ENCODE measurements around the gene GDF7. TPM values are rescaled to one million over a fixed set of nuclear protein-coding genes. Genes with fewer than 3 reads are reported as not detected.

GDF7 gene
- total and polyA plus RNA-seq, 3 donors from 2014 or later, result 0.62 to 1.1 (median 0.69) TPM

GRCh38 chr2:20693317-20693716 is 26.4 kb downstream of the GDF7 start:
- Histone ChIP-seq H3K36me3 (ENCODE audit: low read depth, missing control alignments) (no peaks in the 10 kb centered on the region), H3K27ac (no peak overlapping the region), H3K4me3 (no peak overlapping the region), H3K9me3 (no peaks in the 10 kb centered on the region), H3K4me1 (no peaks in the 10 kb centered on the region), H3K27me3 (no peaks in the 10 kb centered on the region)
- no peak for DNase-seq
- no peak for TF ChIP-seq CTCF (IDR thresholded peaks at IDR 0.05)
- TF ChIP-seq POLR2A (IDR thresholded peaks at IDR 0.05), result no peak
- intact Hi-C loops (cut with DNase I; ENCODE audit: low total_unique reads), result no loop called here
- WGBS, 2 donors, result 86 to 89% methylated on average over 3 of the region's 3 CpGs

DNA sequence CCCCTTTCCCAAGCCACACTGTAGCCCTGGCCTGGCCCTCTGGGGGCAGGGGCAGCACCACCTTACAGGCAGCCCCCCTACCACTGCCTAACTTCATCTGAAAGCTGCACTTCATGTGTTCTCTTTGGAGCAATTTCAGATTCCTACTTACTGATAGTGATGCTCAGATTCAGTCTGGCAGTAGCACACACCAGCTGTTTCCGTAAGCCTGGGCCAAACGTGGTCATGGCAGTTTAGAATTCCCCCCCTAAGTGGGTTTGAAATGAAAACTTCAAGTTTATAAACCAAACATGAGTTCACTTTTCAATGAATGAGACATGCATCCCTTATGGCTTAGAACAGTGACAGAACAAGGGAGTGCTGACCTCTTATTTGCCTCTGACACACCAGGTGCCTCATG is 29.4 kb downstream of the GDF7 start:
- Histone ChIP-seq H3K36me3 (ENCODE audit: low read depth, missing control alignments) (no peaks in the 10 kb centered on the region), H3K9me3 (no peaks in the 10 kb centered on the region), H3K4me1 (no peaks in the 10 kb centered on the region), H3K27me3 (no peaks in the 10 kb centered on the region), H3K4me3 (no peak overlapping the region), H3K27ac (no peak overlapping the region)
- intact Hi-C loops (cut with DNase I; ENCODE audit: low total_unique reads), result no loop called here
- DNase-seq, result no peak
- WGBS, 2 donors, result 84 to 86% methylated on average over 2 of the region's 2 CpGs
- TF ChIP-seq POLR2A (IDR thresholded peaks at IDR 0.05) (no peak), CTCF (IDR thresholded peaks at IDR 0.05) (no peak)

DNA sequence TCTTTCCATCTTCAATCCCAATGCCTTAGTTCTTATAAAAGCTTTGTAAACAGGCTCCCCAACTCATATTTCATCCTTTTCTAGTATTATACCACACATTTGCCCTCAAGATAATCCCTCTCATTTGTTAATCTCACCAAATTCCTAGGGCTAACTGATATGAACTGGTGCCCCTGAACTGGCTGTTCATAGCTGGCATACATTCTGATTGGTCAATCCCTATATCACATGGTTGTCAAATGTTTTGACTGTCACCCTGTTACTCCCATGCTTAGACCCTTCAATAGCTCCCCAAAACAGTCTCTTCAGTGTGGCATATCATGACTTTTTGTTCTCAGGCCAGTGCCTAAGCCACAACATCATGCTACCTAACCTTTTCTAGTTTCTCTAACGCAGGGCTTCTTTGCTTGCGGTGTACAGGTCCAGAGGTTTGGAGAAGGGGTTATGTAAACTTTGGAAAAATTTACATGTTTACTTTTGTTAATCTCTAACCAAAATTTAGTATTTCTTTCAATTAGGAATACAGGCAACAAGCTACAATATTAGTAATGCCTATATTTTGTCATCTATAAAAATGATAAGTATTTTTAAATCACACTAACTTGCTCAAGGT is 30.5 kb downstream of the GDF7 start:
- Histone ChIP-seq H3K27ac (no peak overlapping the region), H3K27me3 (no peaks in the 10 kb centered on the region), H3K4me1 (no peaks in the 10 kb centered on the region), H3K9me3 (no peaks in the 10 kb centered on the region), H3K36me3 (ENCODE audit: low read depth, missing control alignments) (no peaks in the 10 kb centered on the region), H3K4me3 (no peak overlapping the region)
- WGBS, 2 donors, result 85 to 91% methylated on average over 2 of the region's 2 CpGs
- TF ChIP-seq POLR2A (IDR thresholded peaks at IDR 0.05) (no peak), CTCF (IDR thresholded peaks at IDR 0.05) (no peak)
- DNase-seq, result no peak
- intact Hi-C loops (cut with DNase I; ENCODE audit: low total_unique reads), result no loop called here

DNA sequence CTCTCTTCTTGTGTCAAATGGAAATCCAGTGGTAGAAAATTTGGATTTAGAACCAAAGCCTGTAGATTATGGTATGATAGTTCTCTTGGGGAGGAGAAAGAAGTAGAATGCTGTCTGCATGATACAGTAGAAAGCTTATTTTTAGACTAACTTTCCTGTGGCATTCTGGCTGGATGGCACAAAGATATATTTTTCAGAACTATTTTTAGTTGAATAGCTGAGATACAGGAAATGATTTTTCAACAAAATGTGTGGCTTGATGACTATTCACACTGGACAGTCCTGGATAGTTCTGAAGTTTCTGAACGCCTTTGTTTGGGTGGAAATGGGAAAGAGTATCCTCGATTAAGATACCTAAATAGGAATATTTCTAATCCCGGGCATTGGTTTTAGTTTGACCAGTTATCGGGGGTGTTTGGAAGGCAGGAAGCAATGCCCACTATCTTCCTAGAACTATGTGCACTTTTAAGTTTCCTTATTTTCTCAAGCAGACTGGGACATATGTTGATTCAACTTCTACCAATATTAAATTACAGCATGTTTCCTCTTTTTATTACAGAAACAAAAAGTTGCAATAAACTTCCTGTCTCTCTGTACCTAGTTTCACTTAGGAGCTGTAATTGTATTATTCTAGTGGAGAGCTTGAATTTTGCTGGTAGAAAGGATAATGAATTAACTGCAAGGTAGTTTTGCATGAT is 32.1 kb downstream of the GDF7 start:
- Histone ChIP-seq H3K9me3 (no peaks in the 10 kb centered on the region), H3K27me3 (no peaks in the 10 kb centered on the region), H3K27ac (no peak overlapping the region), H3K4me3 (no peak overlapping the region), H3K36me3 (ENCODE audit: low read depth, missing control alignments) (no peaks in the 10 kb centered on the region), H3K4me1 (no peaks in the 10 kb centered on the region)
- intact Hi-C loops (cut with DNase I; ENCODE audit: low total_unique reads), result no loop called here
- DNase-seq, result no peak
- TF ChIP-seq CTCF (IDR thresholded peaks at IDR 0.05), result no peak
- TF ChIP-seq POLR2A (IDR thresholded peaks at IDR 0.05), result no peak
- 61 to 71% methylated on average over 4 of the region's 4 CpGs for WGBS, 2 donors

DNA sequence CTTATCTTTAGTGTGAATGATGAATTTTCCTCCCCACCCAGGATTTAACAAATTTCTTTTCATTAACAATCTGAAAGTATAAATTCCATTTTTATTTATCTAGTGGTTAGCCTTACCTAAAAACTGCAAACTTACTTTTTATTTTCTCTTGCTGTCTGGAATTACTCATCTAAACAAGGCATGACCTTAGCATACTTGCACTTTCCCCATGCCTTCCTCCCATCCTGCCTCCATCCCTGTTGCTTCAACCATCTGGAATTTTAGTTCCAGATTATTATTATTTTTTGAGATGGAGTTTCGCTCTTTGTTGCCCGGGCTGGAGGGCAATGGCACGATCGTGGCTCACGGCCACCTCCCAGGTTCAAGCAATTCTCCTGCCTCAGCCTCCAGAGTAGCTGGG is 35.6 kb downstream of the GDF7 start:
- no peaks in the 10 kb centered on the region for H3K9me3 ChIP-seq
- no peaks in the 10 kb centered on the region for H3K36me3 ChIP-seq (ENCODE audit: low read depth, missing control alignments)
- no peaks in the 10 kb centered on the region for H3K27me3 ChIP-seq
- 92 to 93% methylated on average over 5 of the region's 5 CpGs for WGBS, 2 donors
- no peak overlapping the region for H3K4me3 ChIP-seq
- no peak for DNase-seq
- no peaks in the 10 kb centered on the region for H3K4me1 ChIP-seq
- TF ChIP-seq POLR2A (IDR thresholded peaks at IDR 0.05) (no peak), CTCF (IDR thresholded peaks at IDR 0.05) (no peak)
- H3K27ac ChIP-seq, result no peak overlapping the region
- intact Hi-C loops (cut with DNase I; ENCODE audit: low total_unique reads), result no loop called here
